Medulla oblongata (tissue), 1 donor: ENCODE data around the gene HILPDA.

Source experiments
- DNase-seq: peaks from one replicate; pipeline ENCODE4 v3.0.0-alpha.2; 2015; ENCODE audit errors: extremely low spot score

Gene HILPDA, protein sequence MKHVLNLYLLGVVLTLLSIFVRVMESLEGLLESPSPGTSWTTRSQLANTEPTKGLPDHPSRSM

DNA sequence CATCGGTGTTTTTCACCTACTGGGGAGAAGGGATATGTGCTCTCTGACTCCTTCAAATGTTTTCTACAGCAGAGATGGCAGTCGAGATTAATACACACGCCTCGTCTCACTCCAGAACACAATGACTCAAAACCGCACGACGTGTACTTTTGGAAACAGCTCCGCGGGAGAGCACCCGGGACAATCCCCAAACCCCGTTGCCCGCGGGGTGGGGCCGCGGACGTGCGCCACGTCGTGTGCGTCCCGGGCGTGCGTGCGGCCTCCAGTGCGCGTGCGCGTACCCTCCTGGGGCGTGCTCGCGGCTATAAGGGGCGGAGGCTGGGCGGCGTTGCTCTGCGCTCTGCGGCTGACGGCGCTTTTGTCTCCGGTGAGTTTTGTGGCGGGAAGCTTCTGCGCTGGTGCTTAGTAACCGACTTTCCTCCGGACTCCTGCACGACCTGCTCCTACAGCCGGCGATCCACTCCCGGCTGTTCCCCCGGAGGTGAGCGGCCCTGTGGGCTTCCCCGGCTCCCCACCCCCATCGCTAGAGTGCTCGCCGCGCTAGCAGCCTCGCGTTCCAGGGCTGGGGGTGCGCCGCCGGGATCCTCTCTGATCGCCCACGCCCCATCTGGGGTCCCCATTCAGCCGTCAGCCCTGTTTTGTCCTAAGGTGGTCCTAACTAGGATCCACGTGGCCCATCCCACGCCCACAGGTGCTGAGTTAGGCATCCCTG lies at the start of gene HILPDA:
HILPDA (plus strand) TSS at position 336 of the 712 bp plus-strand sequence. CDS start 1,391 bp downstream, outside the sequence.
- peak; percentile 90 for DNase-seq

DNA sequence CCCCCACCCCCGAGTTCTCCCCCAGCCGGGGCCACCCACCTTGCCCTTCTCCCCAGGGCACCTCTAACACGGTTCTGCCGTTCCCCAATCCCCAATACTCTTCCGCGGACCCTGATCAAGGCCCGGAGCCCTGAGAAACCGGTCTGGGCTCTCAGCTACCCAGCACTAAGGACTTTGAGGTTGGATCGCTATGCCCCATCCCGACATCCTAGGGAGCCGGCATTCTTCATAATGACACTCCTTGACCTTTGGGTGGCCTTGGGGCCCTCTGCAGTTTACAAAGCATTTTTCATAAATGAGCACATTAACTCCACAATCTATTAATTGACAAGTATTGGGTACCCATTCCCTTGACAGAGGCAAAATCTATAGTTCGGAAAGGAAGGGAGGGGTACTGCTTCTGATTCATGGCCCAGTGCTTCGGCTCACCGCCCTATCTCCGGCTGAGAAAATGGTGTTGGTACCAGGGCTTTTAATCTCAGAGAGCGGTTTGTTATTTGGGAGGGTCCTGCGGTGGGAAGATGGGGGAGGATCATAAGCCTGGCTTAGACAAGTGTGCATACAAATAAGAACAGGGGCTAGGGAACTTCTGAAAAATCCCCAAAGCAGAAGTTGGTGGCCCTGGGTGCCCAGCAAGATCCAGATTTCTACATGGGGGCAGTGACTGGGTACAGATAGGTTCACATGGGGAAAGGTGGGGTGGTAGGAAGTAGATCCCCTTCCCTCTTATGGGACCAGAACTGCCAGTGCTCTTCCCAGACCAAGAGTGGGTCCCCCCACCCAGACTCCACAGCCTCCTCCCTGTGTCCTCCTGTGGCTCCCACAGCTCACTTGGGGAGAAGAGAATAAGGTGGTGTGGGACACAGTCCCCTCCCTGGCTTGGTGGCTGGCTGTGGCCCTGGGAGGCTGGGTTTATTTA lies 49.1 kb upstream of the HILPDA start:
- DNase-seq: no peak

- no peak for DNase-seq
Measured at GRCh38 chr7:128407233-128407589, 48.5 kb upstream of the HILPDA start.

- DNase-seq: no peak
Measured at GRCh38 chr7:128407751-128408708, 47.6 kb upstream of the HILPDA start.

DNA sequence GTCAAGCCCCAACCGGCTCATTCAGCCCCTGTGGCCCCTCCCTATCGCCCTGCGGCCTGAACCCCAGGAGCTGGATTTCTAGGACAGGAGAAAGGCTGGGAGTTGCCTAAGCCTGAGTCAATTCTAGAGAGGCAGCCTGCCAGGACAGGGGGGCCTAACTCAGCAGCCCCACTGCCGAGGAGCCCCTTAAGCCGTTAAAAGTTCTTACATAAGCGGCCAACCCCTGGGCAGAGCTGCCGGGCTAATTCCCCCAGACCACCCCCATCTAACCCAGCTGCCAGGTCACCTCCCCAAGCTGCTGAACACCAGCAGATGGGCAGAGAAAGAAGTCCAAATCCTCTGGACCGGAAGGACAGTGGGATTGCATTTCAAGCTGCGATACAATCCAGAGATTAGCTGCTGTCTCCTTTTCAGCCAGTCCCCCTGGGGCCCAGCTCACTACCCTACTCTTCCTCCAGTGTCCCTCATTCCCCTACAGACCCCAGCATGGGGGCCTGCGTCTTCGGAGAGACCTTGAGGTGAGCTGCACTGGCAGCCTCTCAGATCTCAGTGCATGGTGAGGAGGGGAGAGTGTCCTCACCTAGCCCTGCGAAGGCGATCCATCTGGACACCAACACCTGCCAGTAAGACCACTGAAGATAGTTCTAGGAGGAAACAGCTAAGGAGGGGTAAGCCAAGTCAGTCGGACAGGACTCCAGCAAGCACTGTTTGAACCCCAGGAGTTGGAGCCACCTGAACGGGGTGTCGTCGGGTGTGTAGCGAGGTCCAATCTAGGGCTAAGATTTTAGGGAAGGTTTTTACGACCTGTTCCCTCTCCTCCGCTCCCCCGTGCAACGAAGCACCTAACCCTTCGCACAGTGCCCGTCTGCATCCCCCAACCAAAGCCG lies 46.7 kb upstream of the HILPDA start:
- no peak for DNase-seq

GRCh38 chr7:128409596-128410450 lies 45.9 kb upstream of the HILPDA start, which contains the start of gene IMPDH1:
Gene IMPDH1 (minus strand): TSS chr7:128409982. CDS start chr7:128409901, 81 bp downstream.
- DNase-seq: peak; percentile 80

- no peak for DNase-seq
Measured at GRCh38 chr7:128410451-128410753, 45.3 kb upstream of the HILPDA start.

DNA sequence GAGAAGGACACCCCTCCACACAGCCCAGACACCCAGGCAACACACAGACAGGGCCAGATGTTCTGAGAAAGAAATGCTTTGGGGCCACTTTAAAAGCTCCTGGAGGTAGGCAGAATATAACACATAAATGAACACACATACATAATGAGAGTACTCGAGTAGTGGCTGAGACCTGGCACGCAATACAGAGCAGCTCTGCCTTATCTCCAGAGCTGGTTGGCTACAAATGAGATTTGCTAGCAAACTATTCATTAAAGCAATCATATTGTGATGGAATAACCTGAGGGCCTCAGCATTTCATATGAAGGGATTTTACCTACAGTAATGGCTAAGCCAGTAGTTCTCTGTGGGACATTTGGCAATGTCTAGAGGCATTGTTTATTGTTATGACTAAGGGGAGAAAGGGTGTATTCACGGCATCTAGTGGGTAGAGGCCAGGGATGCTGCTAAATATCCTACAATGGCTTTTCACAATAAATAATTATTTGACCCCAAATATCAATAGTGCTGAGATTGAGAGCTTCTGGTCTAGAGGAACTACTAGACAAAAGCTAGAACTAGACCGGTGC lies 40.4 kb upstream of the HILPDA start:
- no peak for DNase-seq

GRCh38 chr7:128417071-128417470 lies 38.6 kb upstream of the HILPDA start:
- no peak for DNase-seq

- no peak for DNase-seq
Measured at GRCh38 chr7:128419257-128419656, 36.4 kb upstream of the HILPDA start.

DNA sequence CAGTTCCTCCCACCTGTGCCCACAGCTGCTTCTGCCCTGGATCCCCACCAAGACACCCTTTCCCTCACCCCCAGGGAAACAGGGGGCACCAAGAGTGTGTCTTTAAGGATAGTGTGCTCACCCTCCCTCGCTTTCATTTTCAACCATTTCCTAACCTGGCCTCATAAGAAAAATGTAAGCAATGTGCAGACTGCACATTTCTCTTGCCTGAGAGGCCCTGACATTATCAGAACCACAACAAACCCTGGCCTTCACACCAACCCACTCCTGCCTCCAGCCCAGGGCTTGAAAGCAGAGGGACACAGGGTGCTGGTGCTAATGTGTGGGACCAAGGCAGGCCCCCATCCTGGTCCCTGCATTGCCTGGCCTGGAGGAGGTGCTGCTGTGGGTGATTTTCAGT lies 34.9 kb upstream of the HILPDA start:
- no peak for DNase-seq

DNA sequence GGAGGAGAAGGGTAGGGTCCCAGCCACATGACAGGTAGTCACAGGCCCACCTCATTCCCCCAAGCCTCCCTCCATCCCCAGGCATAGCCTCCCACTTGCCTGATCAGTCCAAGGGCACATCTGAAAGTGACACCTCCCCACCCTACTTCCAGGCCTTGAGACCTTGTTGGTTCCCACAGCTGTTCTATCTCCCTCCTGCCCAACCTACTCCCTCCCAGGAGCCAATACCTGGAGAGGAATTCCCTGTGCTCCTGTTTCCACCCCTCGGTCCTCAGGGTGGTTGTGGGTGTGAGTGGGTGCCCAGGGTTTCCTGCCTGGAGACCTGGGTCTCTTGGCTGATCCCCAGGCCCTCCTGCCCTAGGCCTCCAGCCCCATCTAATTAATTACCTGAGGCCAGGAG lies 34.3 kb upstream of the HILPDA start:
- DNase-seq: no peak

DNA sequence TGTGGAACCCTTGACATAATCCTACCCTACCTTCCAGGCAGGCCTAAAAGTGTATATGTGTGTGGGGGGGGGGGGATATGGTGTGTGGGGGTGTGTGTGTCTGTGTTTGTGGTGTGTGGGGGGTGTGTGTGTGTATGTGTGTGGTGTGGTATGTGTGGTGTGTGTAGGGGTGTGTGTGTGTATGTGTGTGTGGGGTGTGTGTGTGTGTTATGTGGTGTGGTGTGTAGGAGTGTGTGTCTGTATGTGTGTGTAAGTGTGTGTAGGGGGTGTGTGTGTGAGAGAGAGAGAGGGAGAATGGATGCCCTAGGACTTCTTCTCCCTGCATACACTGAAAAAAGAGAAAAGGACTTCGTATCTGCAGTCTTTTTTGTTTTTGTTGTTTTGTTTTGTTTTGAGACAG lies 33.6 kb upstream of the HILPDA start:
- DNase-seq: no peak

DNA sequence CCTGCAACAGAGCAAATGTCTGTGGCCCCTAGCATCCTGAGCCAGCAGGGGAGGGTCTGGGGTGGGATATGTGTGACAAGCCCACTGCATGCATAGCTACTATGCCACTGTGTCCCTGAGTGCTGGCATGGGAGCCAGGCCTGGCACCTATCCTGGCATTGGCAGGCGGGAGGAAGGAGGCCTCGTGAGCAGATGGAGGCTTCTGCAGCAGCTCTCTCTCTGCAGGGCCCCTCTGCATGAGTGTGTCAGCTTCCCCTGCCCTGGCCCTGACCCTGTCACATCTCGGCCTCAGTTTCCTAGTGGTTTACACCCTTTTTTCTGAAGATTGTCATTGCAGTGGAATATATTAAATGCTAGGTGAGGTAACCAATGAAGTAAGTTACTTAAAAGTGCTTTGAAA lies 32.8 kb upstream of the HILPDA start:
- no peak for DNase-seq

DNA sequence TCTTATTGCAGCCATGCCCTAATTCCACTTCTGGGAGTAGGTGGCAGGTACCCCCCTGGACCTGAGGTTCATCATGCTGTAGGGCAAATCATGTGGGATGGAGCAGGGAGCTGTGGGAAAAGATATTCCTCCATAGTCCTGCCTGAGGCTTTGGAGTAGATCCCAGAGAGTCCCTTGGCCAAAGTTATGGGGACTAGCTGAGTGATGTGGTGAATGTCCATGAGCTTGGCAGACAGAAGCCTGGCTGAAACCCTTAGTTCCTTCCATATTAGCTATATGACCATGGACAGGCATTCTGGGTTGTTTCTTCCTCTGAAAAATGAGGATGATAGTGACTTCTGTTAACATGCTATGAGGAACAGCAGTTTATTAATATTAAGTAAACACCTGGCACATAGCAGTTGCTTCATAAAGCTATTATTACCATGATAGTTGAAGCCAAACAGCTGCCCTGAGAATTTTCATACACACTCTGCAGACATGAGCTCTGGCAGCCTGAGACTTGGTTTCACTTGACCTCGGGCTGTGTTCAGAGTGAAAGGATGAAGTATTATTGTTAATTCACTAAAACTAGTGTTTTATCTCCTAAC lies 30.9 kb upstream of the HILPDA start:
- DNase-seq: no peak

GRCh38 chr7:128425850-128426249 lies 29.8 kb upstream of the HILPDA start:
- DNase-seq: peak; percentile 55

GRCh38 chr7:128427289-128427891 lies 28.3 kb upstream of the HILPDA start:
- DNase-seq: peak; percentile 81

- no peak for DNase-seq
Measured at GRCh38 chr7:128430207-128430606, 25.5 kb upstream of the HILPDA start.

GRCh38 chr7:128431221-128431620 lies 24.5 kb upstream of the HILPDA start:
- DNase-seq: no peak
